ENCODE results near the gene SHH.

The SHH gene

GRCh38 chr7:155799514-155799913, 12.7 kb downstream of the SHH start:
- no peaks in the 10 kb centered on the region for H3K9me3 Mint-ChIP-seq
- peaks cover 1% of the 10 kb centered on the region for H3K36me3 Mint-ChIP-seq (ENCODE audit: low read depth)
- no peak overlapping the region for H3K27ac Mint-ChIP-seq
- no peak overlapping the region for H3K4me3 Mint-ChIP-seq
- peaks cover 55% of the 10 kb centered on the region for H3K27me3 Mint-ChIP-seq (ENCODE audit: low read depth)
- H3K4me1 Mint-ChIP-seq (ENCODE audit: low read depth): peaks cover 13% of the 10 kb centered on the region

- no peak overlapping the region for H3K4me3 Mint-ChIP-seq
- H3K27me3 Mint-ChIP-seq (ENCODE audit: low read depth): peaks cover 50% of the 10 kb centered on the region
- H3K4me1 Mint-ChIP-seq (ENCODE audit: low read depth): peaks cover 10% of the 10 kb centered on the region
- H3K36me3 Mint-ChIP-seq (ENCODE audit: low read depth): peaks cover 1% of the 10 kb centered on the region
- no peaks in the 10 kb centered on the region for H3K9me3 Mint-ChIP-seq
- no peak overlapping the region for H3K27ac Mint-ChIP-seq
Measured at GRCh38 chr7:155798673-155799439, 13.4 kb downstream of the SHH start.

GRCh38 chr7:155797262-155798250, 14.7 kb downstream of the SHH start:
- Mint-ChIP-seq H3K27me3 (ENCODE audit: low read depth) (peaks cover 43% of the 10 kb centered on the region), H3K36me3 (ENCODE audit: low read depth) (peaks cover 1% of the 10 kb centered on the region), H3K4me3 (no peak overlapping the region), H3K27ac (no peak overlapping the region), H3K9me3 (no peaks in the 10 kb centered on the region), H3K4me1 (ENCODE audit: low read depth) (peaks cover 8% of the 10 kb centered on the region)

GRCh38 chr7:155796381-155797261, 15.6 kb downstream of the SHH start:
- Mint-ChIP-seq H3K4me1 (ENCODE audit: low read depth) (peaks cover 7% of the 10 kb centered on the region), H3K4me3 (no peak overlapping the region), H3K9me3 (no peaks in the 10 kb centered on the region), H3K27me3 (ENCODE audit: low read depth) (peaks cover 36% of the 10 kb centered on the region), H3K27ac (no peak overlapping the region), H3K36me3 (ENCODE audit: low read depth) (no peaks in the 10 kb centered on the region)

- H3K4me3 Mint-ChIP-seq: no peak overlapping the region
- no peak overlapping the region for H3K27ac Mint-ChIP-seq
- H3K4me1 Mint-ChIP-seq (ENCODE audit: low read depth): peaks cover 7% of the 10 kb centered on the region
- no peaks in the 10 kb centered on the region for H3K9me3 Mint-ChIP-seq
- H3K36me3 Mint-ChIP-seq (ENCODE audit: low read depth): no peaks in the 10 kb centered on the region
- peaks cover 29% of the 10 kb centered on the region for H3K27me3 Mint-ChIP-seq (ENCODE audit: low read depth)
Measured at GRCh38 chr7:155795951-155796350, 16.3 kb downstream of the SHH start.

GRCh38 chr7:155795401-155795800, 16.9 kb downstream of the SHH start:
- peaks cover 24% of the 10 kb centered on the region for H3K27me3 Mint-ChIP-seq (ENCODE audit: low read depth)

GRCh38 chr7:155794196-155794595, 18.1 kb downstream of the SHH start:
- Mint-ChIP-seq H3K9me3 (no peaks in the 10 kb centered on the region), H3K4me1 (ENCODE audit: low read depth) (peaks cover 5% of the 10 kb centered on the region), H3K4me3 (no peak overlapping the region), H3K27ac (no peak overlapping the region), H3K27me3 (ENCODE audit: low read depth) (peaks cover 12% of the 10 kb centered on the region), H3K36me3 (ENCODE audit: low read depth) (no peaks in the 10 kb centered on the region)

More at GRCh38 chr7:155795401-155795800, 16.9 kb downstream of the SHH start:
- Mint-ChIP-seq H3K4me3 (no peak overlapping the region), H3K4me1 (ENCODE audit: low read depth) (peaks cover 7% of the 10 kb centered on the region), H3K36me3 (ENCODE audit: low read depth) (no peaks in the 10 kb centered on the region), H3K27ac (no peak overlapping the region), H3K9me3 (no peaks in the 10 kb centered on the region)

GRCh38 chr7:155793720-155794119, 18.5 kb downstream of the SHH start:
- Mint-ChIP-seq H3K4me3 (no peak overlapping the region), H3K27ac (no peak overlapping the region), H3K4me1 (ENCODE audit: low read depth) (peaks cover 4% of the 10 kb centered on the region), H3K36me3 (ENCODE audit: low read depth) (no peaks in the 10 kb centered on the region), H3K9me3 (no peaks in the 10 kb centered on the region), H3K27me3 (ENCODE audit: low read depth) (peaks cover 7% of the 10 kb centered on the region)

- Mint-ChIP-seq H3K36me3 (ENCODE audit: low read depth) (no peaks in the 10 kb centered on the region), H3K27me3 (ENCODE audit: low read depth) (peaks cover under 1% of the 10 kb centered on the region), H3K9me3 (no peaks in the 10 kb centered on the region), H3K4me3 (no peak overlapping the region), H3K4me1 (ENCODE audit: low read depth) (no peaks in the 10 kb centered on the region), H3K27ac (no peak overlapping the region)
Measured at GRCh38 chr7:155792999-155793560, 19.2 kb downstream of the SHH start.

- Mint-ChIP-seq H3K27me3 (ENCODE audit: low read depth) (peaks cover 7% of the 10 kb centered on the region), H3K4me3 (no peak overlapping the region), H3K4me1 (ENCODE audit: low read depth) (peaks cover 2% of the 10 kb centered on the region), H3K9me3 (no peaks in the 10 kb centered on the region), H3K36me3 (ENCODE audit: low read depth) (peaks cover 3% of the 10 kb centered on the region), H3K27ac (no peak overlapping the region)
Measured at GRCh38 chr7:155792315-155792960, 19.8 kb downstream of the SHH start.

GRCh38 chr7:155791836-155792235, 20.4 kb downstream of the SHH start:
- peaks cover 3% of the 10 kb centered on the region for H3K36me3 Mint-ChIP-seq (ENCODE audit: low read depth)
- peaks cover 2% of the 10 kb centered on the region for H3K4me1 Mint-ChIP-seq (ENCODE audit: low read depth)
- peaks cover 7% of the 10 kb centered on the region for H3K27me3 Mint-ChIP-seq (ENCODE audit: low read depth)
- no peak overlapping the region for H3K4me3 Mint-ChIP-seq
- H3K9me3 Mint-ChIP-seq: no peaks in the 10 kb centered on the region
- no peak overlapping the region for H3K27ac Mint-ChIP-seq

- peaks cover 2% of the 10 kb centered on the region for H3K4me1 Mint-ChIP-seq (ENCODE audit: low read depth)
- H3K27ac Mint-ChIP-seq: no peak overlapping the region
- no peaks in the 10 kb centered on the region for H3K9me3 Mint-ChIP-seq
- no peak overlapping the region for H3K4me3 Mint-ChIP-seq
- H3K36me3 Mint-ChIP-seq (ENCODE audit: low read depth): peaks cover 3% of the 10 kb centered on the region
- peaks cover 10% of the 10 kb centered on the region for H3K27me3 Mint-ChIP-seq (ENCODE audit: low read depth)
Measured at GRCh38 chr7:155791214-155791737, 21.0 kb downstream of the SHH start.

- no peak overlapping the region for H3K27ac Mint-ChIP-seq
- peaks cover 16% of the 10 kb centered on the region for H3K27me3 Mint-ChIP-seq (ENCODE audit: low read depth)
- no peak overlapping the region for H3K4me3 Mint-ChIP-seq
- no peaks in the 10 kb centered on the region for H3K9me3 Mint-ChIP-seq
- peaks cover 3% of the 10 kb centered on the region for H3K36me3 Mint-ChIP-seq (ENCODE audit: low read depth)
- H3K4me1 Mint-ChIP-seq (ENCODE audit: low read depth): peaks cover 2% of the 10 kb centered on the region
Measured at GRCh38 chr7:155790666-155791065, 21.6 kb downstream of the SHH start.

Data from T-helper 1 cell treated with Interleukin-12 subunit alpha and Interleukin-12 subunit beta and Interleukin-4 antibody, amounts not matched to agents 30 μg/mL and 1 μg/mL, for 36 hours (primary cell).